SJCRH30 (cell line): ENCODE data around the gene CDHR3. TPM values are rescaled to one million over a fixed set of nuclear protein-coding genes. Genes with fewer than 3 reads are reported as not detected.
A peak's percentile ranks its signal among the peaks of the same experiment; 100 is the strongest.

Experiments used
- DNase-seq, 2 experiments: peaks; one replicate each; pipeline ENCODE4 v3.0.0-alpha.2; 2015 to 2020
- H3K27ac ChIP-seq: fragments of 250-450 bp; sonication (Bioruptor Pico); 2 replicates; pipeline ENCODE4 v1.5.1; 2020; ENCODE audit warnings: mild to moderate bottlenecking, moderate library complexity
- H3K27me3 ChIP-seq: fragments of 250-450 bp; sonication (Bioruptor Pico); 2 replicates; pipeline ENCODE4 v1.5.1; 2020; ENCODE audit warnings: mild to moderate bottlenecking, moderate library complexity
- H3K36me3 ChIP-seq: fragments of 250-450 bp; sonication (Bioruptor Pico); 2 replicates; pipeline ENCODE4 v1.5.1; 2020; ENCODE audit warnings: mild to moderate bottlenecking, moderate library complexity
- H3K4me1 ChIP-seq: fragments of 250-450 bp; sonication (Bioruptor Pico); 2 replicates; pipeline ENCODE4 v1.5.1; 2020; ENCODE audit warnings: mild to moderate bottlenecking, moderate library complexity
- H3K4me3 ChIP-seq: fragments of 250-450 bp; sonication (Bioruptor Pico); 2 replicates; pipeline ENCODE4 v1.5.1; 2020; ENCODE audit warnings: mild to moderate bottlenecking, moderate library complexity
- H3K9me3 ChIP-seq: fragments of 250-450 bp; sonication (Bioruptor Pico); replicated peaks from 2 replicates; pipeline ENCODE4 v1.5.1; 2020; ENCODE audit warnings: mild to moderate bottlenecking, moderate library complexity
- total RNA-seq: library from RNA; depleted of rRNA; stranded (reverse); fragments of >200 nt; shearing (Covaris generic); gene quantifications from 2 replicates; pipeline ENCODE4 v1.2.3, GENCODE V29; 2014

The CDHR3 gene
- total RNA-seq, 1 experiment from 2014 or later = 1.5 TPM

DNA sequence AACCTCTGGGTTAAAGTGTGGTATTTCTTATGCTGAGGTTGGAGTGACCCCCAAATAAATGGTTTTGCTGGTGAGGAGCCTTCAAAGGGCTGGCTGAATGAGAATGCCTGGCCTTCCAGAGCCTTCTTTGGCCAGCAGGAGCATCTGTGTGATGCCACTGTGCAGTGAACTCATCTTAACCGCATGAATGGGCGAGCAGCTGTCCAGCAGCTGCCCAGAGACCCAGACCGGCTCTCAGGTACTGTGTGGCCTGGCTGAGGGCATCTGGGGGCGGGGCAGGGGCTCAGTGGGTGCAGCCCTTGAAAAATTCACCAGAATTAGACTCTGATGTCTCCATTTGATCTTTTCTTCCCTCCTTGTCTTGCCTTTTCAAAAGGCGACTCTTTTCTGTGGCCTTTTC, 90.0 kb downstream of the CDHR3 start:
- 0 out of 2 replicates have a peak, but pooled peaks cover 4% of the 10 kb centered on the region for H3K27me3 ChIP-seq
- peak; percentile 60 to 66 for DNase-seq

DNA sequence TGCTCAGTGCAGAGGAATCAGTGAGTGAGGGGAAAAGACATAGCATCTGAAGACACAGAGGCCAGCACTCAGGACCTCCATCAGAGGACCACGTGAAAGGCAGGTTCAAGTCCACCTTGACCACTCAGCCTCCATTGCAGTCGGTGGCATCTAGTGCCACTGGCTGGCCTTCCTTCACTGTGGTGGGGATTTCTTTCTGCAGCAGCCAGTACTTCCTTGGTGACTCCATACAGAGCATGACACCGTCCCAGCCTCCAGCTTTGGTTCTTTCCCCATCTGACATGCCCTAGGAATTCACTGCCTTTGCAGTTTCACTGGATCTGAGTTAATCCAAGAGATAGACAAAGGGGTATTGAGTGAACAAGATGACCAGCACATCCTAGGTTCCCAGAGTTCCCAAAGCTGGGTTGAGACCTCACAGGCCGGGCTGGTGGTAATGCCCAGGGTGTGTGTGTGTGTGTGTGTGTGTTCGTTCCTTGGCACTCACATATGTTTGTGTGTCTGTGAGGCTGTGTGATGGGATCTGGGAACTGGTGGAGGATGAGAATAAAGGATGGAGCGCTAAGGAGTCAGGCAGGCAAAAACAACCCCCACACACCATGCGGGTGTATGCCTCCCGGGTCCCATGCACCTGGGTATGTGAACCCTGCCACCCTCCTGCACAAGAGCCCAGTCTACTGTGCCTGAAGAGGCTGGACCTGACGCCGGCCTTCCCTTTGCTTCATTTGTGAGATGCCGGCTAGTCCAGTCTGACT, 91.3 kb downstream of the CDHR3 start:
- Histone ChIP-seq H3K27me3 (no peaks in the 10 kb centered on the region; the same call in 1 of the 2 replicates), H3K4me3 (no peak overlapping the region), H3K27ac (no peak overlapping the region), H3K9me3 (no peaks in the 10 kb centered on the region; the same call in 1 of the 2 replicates), H3K4me1 (peaks cover 2% of the 10 kb centered on the region; the same call in 1 of the 2 replicates), H3K36me3 (no peaks in the 10 kb centered on the region)
- DNase-seq = no peak

More for the DNA sequence above, 90.0 kb downstream of the CDHR3 start:
- H3K9me3 ChIP-seq = no peaks in the 10 kb centered on the region; the same call in 1 of the 2 replicates
- H3K27ac ChIP-seq = no peak overlapping the region
- no peaks in the 10 kb centered on the region for H3K36me3 ChIP-seq
- no peak overlapping the region for H3K4me3 ChIP-seq
- peaks cover 2% of the 10 kb centered on the region; the same call in 1 of the 2 replicates for H3K4me1 ChIP-seq

DNA sequence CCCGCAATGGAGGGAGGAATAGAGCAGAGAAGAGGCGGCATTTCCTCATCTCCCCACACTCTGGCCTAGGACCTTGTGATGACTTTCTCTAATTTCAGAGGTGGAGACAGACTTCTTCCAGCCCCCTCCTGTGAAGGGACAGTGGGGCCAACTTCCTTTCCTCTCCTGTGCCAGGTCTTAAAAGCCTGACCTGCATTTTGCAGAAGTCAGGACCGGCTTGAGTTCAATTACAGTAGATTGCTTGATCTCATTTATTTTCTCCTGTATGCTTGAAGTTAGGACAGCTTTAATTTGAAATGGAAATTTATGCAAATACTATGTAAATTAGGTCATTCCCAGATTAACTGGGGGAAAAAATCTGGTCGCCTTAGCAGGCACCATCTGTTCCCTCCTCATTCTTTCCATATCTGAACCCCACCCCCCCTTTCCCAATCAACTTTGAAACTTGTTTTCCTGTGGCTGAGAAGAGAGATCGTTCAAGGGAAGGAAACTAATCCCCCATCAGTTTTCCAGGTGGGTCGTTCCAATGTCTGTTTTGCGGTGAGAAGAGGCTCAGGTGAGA, 92.0 kb downstream of the CDHR3 start:
- H3K27me3 ChIP-seq = no peaks in the 10 kb centered on the region; the same call in 1 of the 2 replicates
- peaks cover 2% of the 10 kb centered on the region; the same call in 1 of the 2 replicates for H3K4me1 ChIP-seq
- H3K36me3 ChIP-seq = no peaks in the 10 kb centered on the region
- H3K27ac ChIP-seq = no peak overlapping the region
- no peak for DNase-seq
- H3K4me3 ChIP-seq = no peak overlapping the region
- H3K9me3 ChIP-seq = no peaks in the 10 kb centered on the region; the same call in 1 of the 2 replicates

DNA sequence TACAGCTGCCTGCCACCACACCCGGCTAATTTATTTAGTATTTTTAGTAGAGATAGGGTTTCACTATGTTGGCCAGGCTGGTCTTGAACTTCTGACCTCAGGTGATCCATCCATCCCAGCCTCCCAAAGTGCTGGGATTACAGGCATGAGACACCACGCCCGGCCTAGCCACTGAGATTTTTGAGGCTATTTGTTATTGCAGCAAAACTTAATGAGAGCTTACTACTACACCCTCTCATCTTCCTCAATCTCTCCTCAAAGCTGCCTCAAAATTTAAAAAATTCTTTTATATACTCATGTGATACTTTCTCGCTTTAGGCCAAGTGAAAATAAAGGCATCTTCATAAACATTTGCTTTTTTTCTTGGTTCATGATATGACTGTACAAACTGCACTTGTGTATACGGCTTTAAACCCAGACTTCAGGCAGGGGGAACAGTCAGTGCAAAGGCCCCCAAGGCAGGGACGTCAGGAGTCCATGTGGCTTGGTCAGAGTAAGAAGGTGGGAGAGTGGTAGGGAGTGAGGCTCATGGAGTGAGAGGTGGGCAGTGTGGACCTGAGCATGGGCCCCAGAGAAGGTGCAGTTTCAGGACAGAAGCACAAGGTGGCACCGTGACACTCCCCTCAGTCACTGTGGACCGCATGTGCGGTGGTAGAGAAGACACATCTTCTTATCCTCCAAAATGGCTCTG, 93.6 kb downstream of the CDHR3 start:
- no peak overlapping the region for H3K27ac ChIP-seq
- no peaks in the 10 kb centered on the region for H3K36me3 ChIP-seq
- no peak overlapping the region for H3K4me3 ChIP-seq
- H3K4me1 ChIP-seq = peaks cover 2% of the 10 kb centered on the region; the same call in 1 of the 2 replicates
- no peaks in the 10 kb centered on the region; the same call in 1 of the 2 replicates for H3K27me3 ChIP-seq
- no peaks in the 10 kb centered on the region for H3K9me3 ChIP-seq
- DNase-seq = peak; percentile 68 to 86

DNA sequence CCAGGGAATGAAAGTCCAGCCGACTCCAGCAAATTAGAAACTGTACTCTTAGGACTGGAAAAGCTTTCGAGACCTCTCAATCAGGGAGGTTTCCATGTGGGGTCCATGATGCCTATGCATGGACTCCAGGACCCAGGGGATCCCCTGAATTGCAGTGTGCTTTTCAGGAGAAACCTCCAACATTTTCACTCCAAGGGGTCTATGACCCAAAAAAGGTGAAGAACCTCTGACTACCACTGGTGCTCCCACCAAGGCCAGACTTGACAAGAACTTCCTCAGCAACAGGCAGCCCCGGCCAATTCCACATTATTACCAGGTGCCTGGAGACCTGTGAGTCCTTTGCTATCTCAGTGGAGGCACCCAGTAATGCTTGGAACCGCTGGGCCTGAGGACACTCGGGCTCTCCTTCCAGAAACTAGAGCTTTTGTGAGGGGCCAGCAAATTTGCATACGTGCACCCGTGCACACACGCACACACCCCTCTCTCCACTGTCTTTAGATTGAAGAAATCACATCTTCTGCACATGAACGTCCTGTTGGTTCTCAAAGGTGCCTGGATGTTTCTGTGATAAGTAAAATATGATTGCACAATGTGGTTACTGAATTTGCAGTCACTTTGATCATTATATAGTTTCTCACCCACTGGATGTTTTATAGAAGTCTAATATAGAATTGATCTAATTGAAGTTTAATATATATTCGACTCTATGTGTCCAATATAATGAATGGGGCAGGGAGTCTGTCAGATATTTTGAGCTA, 94.3 kb downstream of the CDHR3 start:
- Histone ChIP-seq H3K9me3 (no peaks in the 10 kb centered on the region), H3K27ac (no peak overlapping the region), H3K4me3 (no peak overlapping the region), H3K27me3 (no peaks in the 10 kb centered on the region; the same call in 1 of the 2 replicates), H3K4me1 (peaks cover 2% of the 10 kb centered on the region; the same call in 1 of the 2 replicates), H3K36me3 (no peaks in the 10 kb centered on the region)
- no peak for DNase-seq

DNA sequence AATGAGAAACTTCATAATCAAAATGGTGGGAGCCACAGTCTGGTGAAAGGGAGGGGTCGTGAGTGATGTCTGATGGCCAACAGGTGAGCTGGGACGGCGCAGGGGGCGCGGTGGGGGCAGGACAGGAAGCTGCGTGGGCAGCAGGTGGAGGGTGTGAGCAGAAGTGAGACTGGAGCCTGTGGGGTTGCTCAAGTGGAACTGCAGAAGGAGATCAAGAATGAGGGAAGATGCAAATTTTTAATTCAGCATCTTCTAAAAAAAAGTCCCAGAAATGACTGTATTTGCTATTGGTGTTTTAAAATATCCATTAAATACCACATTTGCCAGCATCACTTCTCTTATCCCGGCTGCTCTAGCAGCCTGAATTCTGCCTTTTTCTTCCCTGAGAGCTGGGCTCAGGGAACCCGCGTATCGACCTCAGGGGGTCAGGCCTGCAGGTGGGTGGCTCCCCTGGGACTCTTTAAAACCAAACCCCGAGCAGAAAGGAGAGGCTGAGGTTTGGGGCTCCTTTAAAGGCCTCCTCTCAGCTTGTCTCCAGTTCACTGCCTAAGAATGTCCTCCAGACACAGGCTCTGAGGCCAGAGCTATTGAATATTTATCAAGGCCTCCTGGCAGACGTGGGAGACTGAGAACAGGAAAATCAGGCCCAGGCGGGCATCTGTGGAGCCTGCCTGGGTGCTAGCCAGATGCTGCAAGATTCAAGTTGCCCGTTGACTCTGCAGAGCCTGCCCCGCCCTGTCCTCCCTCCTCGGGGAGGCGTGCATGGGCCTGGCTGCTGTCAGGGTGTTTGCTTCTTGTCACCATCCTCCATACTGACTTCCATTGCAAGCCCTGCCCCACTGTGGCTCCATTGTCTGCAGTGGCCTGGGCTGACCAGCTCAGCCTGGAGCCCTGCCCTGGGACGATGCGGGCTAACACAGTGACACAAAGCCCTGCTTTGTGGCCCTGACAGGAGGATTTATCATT, 95.2 kb downstream of the CDHR3 start:
- Histone ChIP-seq H3K27me3 (no peaks in the 10 kb centered on the region; the same call in 1 of the 2 replicates), H3K4me3 (no peak overlapping the region), H3K9me3 (no peaks in the 10 kb centered on the region), H3K36me3 (no peaks in the 10 kb centered on the region), H3K4me1 (no peaks in the 10 kb centered on the region; the same call in 1 of the 2 replicates), H3K27ac (no peak overlapping the region)
- DNase-seq = no peak

DNA sequence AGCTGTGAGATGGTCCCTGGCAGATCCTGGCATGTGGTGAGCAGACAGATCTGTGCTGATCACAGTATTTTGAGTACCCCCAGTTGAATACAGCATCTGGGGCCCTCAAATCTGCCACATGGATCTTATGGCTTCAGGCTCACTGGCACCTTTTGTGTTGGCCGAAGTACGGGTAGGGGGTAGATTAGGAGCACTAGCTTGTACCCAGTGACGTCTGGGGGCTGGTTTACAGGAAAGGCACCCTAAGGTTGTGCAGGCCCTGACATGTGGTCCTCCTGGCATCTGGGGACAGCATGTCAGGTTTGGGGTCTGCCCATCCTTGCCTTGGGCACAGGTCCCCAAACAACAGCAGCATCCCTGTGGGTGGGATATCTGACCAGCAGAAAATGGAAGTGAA, 95.9 kb downstream of the CDHR3 start:
- Histone ChIP-seq H3K27ac (no peak overlapping the region), H3K9me3 (no peaks in the 10 kb centered on the region)

DNA sequence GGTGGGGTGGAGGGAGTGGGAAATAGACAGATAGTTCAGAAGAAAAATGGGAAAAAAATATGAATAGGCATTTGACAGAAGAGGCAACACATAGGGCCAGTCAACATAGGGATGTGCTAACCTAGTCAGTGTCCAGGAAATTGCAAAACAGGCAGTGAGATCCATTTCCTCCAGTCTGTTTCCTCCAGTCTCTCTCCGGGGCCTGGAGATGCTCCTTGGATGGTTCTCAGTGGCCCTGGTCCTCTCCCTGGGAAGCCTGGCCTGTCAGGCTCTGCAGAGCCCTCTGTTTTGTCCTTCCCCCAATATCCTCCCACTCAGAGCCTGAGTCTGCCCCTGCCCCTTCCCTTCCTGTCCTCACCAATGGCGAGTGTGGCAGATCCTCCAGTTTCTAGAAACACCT, 96.5 kb downstream of the CDHR3 start:
- no peak for DNase-seq
- Histone ChIP-seq H3K4me1 (peaks cover 3% of the 10 kb centered on the region), H3K27ac (no peak overlapping the region), H3K4me3 (no peak overlapping the region), H3K27me3 (peaks cover 3% of the 10 kb centered on the region; the same call in 1 of the 2 replicates), H3K36me3 (no peaks in the 10 kb centered on the region), H3K9me3 (no peaks in the 10 kb centered on the region)

More for the DNA sequence above, 95.9 kb downstream of the CDHR3 start:
- Histone ChIP-seq H3K27me3 (peaks cover 3% of the 10 kb centered on the region; the same call in 1 of the 2 replicates), H3K4me1 (no peaks in the 10 kb centered on the region; the same call in none of the 2 replicates), H3K36me3 (no peaks in the 10 kb centered on the region), H3K4me3 (no peak overlapping the region)
- DNase-seq = no peak

DNA sequence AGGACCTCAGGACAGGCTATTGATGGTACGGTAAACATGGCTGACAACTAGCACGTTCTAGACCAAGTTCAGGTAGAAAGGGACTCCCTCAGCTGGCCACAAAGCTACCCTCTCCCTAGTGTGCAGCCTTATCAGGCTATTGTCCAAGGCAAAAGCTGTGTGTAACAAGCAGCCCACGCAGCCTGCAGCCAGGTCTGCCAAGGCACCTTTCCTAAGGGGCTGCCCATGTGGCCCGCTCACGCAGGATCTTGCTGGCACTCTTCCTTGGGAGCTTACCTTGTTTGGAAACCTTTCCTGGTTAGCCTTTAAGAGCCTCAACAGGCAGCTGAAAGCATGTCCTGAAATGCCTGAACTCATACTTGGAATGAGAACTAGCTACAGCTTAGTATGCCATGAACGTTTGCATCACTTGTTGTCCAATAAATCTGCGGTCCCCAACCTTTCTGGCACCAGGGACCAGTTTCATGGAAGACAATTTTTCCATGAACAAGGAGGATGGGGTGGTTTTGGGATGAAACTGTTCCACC, 97.4 kb downstream of the CDHR3 start:
- Histone ChIP-seq H3K4me1 (peaks cover 6% of the 10 kb centered on the region), H3K27me3 (peaks cover 3% of the 10 kb centered on the region; the same call in 1 of the 2 replicates), H3K36me3 (no peaks in the 10 kb centered on the region), H3K27ac (no peak overlapping the region), H3K4me3 (no peak overlapping the region), H3K9me3 (no peaks in the 10 kb centered on the region)
- DNase-seq = no peak

DNA sequence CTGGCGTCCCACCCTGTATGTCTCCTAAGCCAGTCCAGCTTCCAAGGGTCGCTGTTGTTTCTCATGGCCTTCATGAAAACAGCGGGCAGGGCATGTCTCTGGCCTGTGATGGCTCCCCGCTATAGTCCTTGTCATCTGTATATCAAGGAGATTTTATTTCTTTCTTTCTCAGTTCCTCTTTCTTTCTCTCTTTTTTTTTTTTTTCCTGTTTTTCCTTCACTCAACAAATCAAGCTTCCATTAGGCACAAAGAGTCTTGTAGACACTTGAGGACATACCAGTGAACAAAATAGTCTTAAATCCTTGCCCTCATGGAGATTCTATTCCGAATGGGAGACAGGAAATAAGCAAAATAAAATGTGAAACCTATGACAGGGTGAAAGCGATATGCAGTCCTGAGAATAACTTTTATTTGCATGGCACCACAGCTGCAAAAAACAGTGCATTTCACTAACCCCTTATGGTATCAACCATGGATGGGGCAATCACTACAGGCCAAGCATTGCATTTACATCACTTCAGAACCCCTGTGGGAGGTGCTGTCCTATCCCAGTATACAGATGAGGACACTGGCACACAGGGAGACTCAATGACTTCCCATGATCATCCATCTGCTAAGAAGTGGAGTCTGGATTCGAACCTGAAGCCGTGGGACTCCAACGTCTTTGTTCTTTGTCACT, 98.4 kb downstream of the CDHR3 start:
- H3K4me1 ChIP-seq = peaks cover 11% of the 10 kb centered on the region
- no peak overlapping the region for H3K4me3 ChIP-seq
- no peaks in the 10 kb centered on the region for H3K9me3 ChIP-seq
- no peak overlapping the region for H3K27ac ChIP-seq
- no peaks in the 10 kb centered on the region for H3K36me3 ChIP-seq
- H3K27me3 ChIP-seq = peaks cover 3% of the 10 kb centered on the region; the same call in 1 of the 2 replicates
- no peak for DNase-seq

DNA sequence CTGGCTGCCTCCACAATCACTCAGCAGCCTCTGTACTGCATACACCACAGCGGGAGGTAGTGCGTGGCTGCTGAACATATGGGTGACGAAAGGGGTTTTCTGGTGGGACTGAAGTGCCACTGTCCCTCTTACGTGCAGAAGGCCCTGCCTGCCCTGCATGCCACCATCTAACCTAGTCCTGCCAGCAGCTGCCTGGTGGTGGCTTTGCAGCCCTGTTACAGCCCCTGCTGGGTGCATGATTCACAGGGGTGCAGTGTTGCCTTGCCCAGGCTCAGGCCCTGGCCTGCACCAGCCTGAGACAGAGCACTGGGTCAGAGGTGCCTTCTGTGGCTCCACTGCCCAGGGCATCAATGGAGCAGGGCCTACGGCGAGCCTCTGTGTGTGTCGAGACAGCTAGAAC, 98.9 kb downstream of the CDHR3 start:
- H3K4me3 ChIP-seq = no peak overlapping the region
- no peaks in the 10 kb centered on the region for H3K36me3 ChIP-seq
- no peak overlapping the region for H3K27ac ChIP-seq
- peaks cover 3% of the 10 kb centered on the region; the same call in 1 of the 2 replicates for H3K27me3 ChIP-seq
- peaks cover 11% of the 10 kb centered on the region for H3K4me1 ChIP-seq
- DNase-seq = no peak
- no peaks in the 10 kb centered on the region for H3K9me3 ChIP-seq

DNA sequence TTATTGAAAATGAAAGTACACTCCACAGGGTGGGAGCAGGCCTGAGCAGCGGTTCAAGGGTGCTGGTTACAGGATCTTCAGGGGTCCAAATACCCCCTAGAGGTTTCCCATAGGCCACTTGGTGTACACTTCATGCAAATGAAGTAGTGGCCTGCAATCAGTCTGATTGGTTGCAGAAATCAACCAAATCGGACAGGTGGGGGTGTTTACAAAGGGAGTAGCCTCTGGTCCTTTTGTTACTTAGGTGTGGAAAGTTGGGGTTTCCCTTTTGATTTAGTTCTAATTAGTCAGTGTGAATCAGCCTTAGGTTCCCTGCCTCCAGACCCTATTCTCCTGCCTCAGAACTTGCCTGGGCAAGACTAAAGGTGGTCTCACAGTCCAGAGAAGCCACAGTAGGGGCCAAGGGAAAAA, 99.5 kb downstream of the CDHR3 start:
- H3K36me3 ChIP-seq = no peaks in the 10 kb centered on the region
- H3K27me3 ChIP-seq = peaks cover 3% of the 10 kb centered on the region; the same call in 1 of the 2 replicates
- no peaks in the 10 kb centered on the region for H3K9me3 ChIP-seq
- H3K4me1 ChIP-seq = peaks cover 11% of the 10 kb centered on the region
- H3K4me3 ChIP-seq = no peak overlapping the region
- H3K27ac ChIP-seq = no peak overlapping the region
- no peak for DNase-seq

DNA sequence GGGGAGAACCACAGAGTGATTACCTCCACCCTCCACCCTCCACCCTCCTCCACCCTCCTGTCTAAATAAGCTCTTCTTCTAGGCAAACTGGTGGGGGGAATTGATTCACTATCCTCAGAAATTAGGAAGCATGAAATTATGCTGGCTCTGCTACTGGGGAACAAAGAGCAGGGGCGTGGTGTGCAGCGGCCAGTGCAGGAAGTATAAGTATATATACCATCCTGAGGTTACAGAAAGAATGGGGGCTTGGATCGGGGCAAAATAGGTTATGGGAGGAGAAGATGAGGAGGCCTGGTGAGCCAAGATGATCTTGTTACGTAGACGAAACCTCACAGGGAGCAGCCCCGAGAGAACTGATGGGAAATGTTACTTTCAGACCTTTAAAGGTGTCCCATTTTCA, 100.0 kb downstream of the CDHR3 start:
- Histone ChIP-seq H3K9me3 (no peaks in the 10 kb centered on the region), H3K4me3 (no peak overlapping the region), H3K36me3 (no peaks in the 10 kb centered on the region), H3K4me1 (peaks cover 11% of the 10 kb centered on the region), H3K27ac (no peak overlapping the region), H3K27me3 (peaks cover 3% of the 10 kb centered on the region; the same call in 1 of the 2 replicates)
- DNase-seq = no peak
